Ovary (tissue), 3 donors: ENCODE results near the gene USP46.

Experiments
- EP300 ChIP-seq: sonication (generic); formaldehyde crosslinking; IDR thresholded peaks from one replicate; pipeline ENCODE4 v1.6.1; 2017; ENCODE audit warnings: antibody characterized with exemption
- POLR2A ChIP-seq: fragments of 450-650 bp; IDR thresholded peaks from one replicate; pipeline ENCODE4 v1.6.1; 2017; ENCODE audit warnings: antibody characterized with exemption, mild to moderate bottlenecking, moderate library complexity
- TF ChIP-seq, protein P1 (sequence below), 3 donors: fragments of 450-650 bp in 2 of 3; fragments of 200-600 bp in 1 of 3; IDR thresholded peaks; one replicate each; pipeline versions ENCODE4 v1.5.1 to v1.8.0; 2016 to 2022; ENCODE audit warnings: antibody characterized with exemption in 3 of 3, mild to moderate bottlenecking in 1 of 3
- donor health status: DM: no; HTN: no; CAD: no.

DNA sequence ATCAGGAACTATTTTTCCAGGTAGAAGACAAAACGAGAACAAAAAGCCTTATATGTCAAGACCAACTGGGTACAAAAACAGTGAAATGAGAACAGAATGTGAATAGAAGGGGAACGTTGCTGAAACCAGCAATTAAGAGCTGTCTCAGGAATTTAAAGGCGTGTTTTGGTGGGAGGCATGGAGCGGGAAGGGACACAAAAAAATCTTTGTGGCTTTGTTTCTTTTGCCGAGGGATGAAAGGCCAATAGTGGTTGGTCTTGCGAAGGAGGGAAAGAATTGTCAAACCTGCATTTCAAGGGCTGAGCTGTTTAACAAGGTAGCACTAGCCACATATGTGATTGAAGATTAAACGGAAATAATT, 103.8 kb downstream of the USP46 start:
- TF ChIP-seq POLR2A, result no peak
- TF ChIP-seq, protein P1, sequence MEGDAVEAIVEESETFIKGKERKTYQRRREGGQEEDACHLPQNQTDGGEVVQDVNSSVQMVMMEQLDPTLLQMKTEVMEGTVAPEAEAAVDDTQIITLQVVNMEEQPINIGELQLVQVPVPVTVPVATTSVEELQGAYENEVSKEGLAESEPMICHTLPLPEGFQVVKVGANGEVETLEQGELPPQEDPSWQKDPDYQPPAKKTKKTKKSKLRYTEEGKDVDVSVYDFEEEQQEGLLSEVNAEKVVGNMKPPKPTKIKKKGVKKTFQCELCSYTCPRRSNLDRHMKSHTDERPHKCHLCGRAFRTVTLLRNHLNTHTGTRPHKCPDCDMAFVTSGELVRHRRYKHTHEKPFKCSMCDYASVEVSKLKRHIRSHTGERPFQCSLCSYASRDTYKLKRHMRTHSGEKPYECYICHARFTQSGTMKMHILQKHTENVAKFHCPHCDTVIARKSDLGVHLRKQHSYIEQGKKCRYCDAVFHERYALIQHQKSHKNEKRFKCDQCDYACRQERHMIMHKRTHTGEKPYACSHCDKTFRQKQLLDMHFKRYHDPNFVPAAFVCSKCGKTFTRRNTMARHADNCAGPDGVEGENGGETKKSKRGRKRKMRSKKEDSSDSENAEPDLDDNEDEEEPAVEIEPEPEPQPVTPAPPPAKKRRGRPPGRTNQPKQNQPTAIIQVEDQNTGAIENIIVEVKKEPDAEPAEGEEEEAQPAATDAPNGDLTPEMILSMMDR (IDR thresholded peaks at IDR 0.05), result no peak
- no peak for TF ChIP-seq EP300
